Measurements from ENCODE around the gene CA4.

Gene CA4

DNA sequence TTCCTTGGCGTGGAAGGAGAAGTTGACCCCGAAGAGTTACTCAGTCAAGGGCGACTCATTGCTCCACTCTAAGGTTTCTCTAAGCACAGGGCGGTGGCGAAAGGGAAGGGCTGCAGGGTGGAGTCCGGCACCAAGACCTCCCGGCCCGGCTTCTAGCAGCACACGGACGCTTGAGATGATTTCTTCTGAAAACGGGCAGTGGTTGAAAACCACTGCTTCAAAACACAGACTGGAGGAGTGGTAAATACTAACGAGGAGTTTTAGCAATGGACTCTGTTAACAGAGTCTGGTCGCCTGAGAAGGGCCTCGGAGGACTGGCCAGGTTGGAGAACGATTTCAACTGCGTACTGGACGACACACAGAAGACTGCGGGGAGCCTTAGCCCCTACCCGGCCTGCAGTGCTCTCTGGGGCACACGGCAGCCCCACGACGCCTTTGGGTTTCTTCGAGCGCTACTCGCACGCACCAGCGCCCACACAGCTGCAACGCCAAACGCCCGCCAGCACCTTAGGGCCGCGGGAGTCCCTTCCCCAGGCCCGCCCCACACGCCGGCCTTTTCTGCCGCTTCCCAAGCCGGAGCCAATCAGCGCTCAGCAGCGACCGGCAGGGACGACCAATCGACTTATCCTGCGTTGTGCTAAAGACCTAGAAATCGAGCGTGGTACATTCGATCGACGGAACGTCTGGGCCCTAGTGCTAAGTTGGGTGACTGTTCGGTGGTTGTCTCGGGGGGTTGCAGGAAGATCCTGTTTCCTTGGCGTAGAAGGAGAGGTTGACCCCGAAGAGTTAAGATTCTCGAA, 14.4 kb upstream of the CA4 start (continued):
- no peak for TF ChIP-seq REPIN1 (tag by site-specific recombination; IDR thresholded peaks at IDR 0.05; ENCODE audit: low read depth)
- TF ChIP-seq, protein P1, sequence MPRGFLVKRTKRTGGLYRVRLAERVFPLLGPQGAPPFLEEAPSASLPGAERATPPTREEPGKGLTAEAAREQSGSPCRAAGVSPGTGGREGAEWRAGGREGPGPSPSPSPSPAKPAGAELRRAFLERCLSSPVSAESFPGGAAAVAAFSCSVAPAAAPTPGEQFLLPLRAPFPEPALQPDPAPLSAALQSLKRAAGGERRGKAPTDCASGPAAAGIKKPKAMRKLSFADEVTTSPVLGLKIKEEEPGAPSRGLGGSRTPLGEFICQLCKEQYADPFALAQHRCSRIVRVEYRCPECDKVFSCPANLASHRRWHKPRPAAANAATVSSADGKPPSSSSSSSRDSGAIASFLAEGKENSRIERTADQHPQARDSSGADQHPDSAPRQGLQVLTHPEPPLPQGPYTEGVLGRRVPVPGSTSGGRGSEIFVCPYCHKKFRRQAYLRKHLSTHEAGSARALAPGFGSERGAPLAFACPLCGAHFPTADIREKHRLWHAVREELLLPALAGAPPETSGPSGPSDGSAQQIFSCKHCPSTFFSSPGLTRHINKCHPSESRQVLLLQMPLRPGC (tag by site-specific recombination; IDR thresholded peaks at IDR 0.05): no peak
- TF ChIP-seq ZBTB17 (tag by site-specific recombination; IDR thresholded peaks at IDR 0.05): peak; percentile 98
- TF ChIP-seq, protein P2, sequence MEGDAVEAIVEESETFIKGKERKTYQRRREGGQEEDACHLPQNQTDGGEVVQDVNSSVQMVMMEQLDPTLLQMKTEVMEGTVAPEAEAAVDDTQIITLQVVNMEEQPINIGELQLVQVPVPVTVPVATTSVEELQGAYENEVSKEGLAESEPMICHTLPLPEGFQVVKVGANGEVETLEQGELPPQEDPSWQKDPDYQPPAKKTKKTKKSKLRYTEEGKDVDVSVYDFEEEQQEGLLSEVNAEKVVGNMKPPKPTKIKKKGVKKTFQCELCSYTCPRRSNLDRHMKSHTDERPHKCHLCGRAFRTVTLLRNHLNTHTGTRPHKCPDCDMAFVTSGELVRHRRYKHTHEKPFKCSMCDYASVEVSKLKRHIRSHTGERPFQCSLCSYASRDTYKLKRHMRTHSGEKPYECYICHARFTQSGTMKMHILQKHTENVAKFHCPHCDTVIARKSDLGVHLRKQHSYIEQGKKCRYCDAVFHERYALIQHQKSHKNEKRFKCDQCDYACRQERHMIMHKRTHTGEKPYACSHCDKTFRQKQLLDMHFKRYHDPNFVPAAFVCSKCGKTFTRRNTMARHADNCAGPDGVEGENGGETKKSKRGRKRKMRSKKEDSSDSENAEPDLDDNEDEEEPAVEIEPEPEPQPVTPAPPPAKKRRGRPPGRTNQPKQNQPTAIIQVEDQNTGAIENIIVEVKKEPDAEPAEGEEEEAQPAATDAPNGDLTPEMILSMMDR (tag by site-specific recombination; IDR thresholded peaks at IDR 0.05): no peak
- TF ChIP-seq, protein P3, sequence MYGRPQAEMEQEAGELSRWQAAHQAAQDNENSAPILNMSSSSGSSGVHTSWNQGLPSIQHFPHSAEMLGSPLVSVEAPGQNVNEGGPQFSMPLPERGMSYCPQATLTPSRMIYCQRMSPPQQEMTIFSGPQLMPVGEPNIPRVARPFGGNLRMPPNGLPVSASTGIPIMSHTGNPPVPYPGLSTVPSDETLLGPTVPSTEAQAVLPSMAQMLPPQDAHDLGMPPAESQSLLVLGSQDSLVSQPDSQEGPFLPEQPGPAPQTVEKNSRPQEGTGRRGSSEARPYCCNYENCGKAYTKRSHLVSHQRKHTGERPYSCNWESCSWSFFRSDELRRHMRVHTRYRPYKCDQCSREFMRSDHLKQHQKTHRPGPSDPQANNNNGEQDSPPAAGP (tag by site-specific recombination; IDR thresholded peaks at IDR 0.05): no peak
- peak; percentile 23; the same call in 1 of the 2 replicates for TF ChIP-seq ZSCAN30 (tag by site-specific recombination; IDR thresholded peaks at IDR 0.05)
- no peak for TF ChIP-seq ZNF830 (tag by site-specific recombination; IDR thresholded peaks at IDR 0.05; ENCODE audit: low read depth)
- TF ChIP-seq ZNF76 (tag by site-specific recombination; IDR thresholded peaks at IDR 0.05; ENCODE audit: borderline replicate concordance, low read depth): peak; percentile 36; the same call in 1 of the 2 replicates
- TF ChIP-seq, protein P4, sequence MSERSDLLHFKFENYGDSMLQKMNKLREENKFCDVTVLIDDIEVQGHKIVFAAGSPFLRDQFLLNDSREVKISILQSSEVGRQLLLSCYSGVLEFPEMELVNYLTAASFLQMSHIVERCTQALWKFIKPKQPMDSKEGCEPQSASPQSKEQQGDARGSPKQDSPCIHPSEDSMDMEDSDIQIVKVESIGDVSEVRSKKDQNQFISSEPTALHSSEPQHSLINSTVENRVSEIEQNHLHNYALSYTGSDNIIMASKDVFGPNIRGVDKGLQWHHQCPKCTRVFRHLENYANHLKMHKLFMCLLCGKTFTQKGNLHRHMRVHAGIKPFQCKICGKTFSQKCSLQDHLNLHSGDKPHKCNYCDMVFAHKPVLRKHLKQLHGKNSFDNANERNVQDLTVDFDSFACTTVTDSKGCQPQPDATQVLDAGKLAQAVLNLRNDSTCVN (tag by site-specific recombination; optimal IDR thresholded peaks at IDR 0.05): peak; percentile 20
- TF ChIP-seq ZNF2 (tag by site-specific recombination; IDR thresholded peaks at IDR 0.05): peak; percentile 20; the same call in 1 of the 2 replicates
- TF ChIP-seq ZNF785 (tag by site-specific recombination; IDR thresholded peaks at IDR 0.05): no peak
- TF ChIP-seq, protein P5, sequence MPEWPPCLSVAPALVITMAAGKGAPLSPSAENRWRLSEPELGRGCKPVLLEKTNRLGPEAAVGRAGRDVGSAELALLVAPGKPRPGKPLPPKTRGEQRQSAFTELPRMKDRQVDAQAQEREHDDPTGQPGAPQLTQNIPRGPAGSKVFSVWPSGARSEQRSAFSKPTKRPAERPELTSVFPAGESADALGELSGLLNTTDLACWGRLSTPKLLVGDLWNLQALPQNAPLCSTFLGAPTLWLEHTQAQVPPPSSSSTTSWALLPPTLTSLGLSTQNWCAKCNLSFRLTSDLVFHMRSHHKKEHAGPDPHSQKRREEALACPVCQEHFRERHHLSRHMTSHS (tag by site-specific recombination; IDR thresholded peaks at IDR 0.05): no peak
- TF ChIP-seq, protein P6, sequence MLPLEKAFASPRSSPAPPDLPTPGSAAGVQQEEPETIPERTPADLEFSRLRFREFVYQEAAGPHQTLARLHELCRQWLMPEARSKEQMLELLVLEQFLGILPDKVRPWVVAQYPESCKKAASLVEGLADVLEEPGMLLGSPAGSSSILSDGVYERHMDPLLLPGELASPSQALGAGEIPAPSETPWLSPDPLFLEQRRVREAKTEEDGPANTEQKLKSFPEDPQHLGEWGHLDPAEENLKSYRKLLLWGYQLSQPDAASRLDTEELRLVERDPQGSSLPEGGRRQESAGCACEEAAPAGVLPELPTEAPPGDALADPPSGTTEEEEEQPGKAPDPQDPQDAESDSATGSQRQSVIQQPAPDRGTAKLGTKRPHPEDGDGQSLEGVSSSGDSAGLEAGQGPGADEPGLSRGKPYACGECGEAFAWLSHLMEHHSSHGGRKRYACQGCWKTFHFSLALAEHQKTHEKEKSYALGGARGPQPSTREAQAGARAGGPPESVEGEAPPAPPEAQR (tag by site-specific recombination; IDR thresholded peaks at IDR 0.05): no peak
- TF ChIP-seq GLIS2 (tag by site-specific recombination; IDR thresholded peaks at IDR 0.05): peak; percentile 93
- TF ChIP-seq ZNF391 (tag by site-specific recombination; IDR thresholded peaks at IDR 0.05; ENCODE audit: borderline replicate concordance, low read depth): no peak
- TF ChIP-seq SALL2 (tag by site-specific recombination; IDR thresholded peaks at IDR 0.05; ENCODE audit: borderline replicate concordance): no peak
- TF ChIP-seq ZNF341 (tag by site-specific recombination; IDR thresholded peaks at IDR 0.05; ENCODE audit: low read depth): peak; percentile 45
- TF ChIP-seq RBAK (tag by site-specific recombination; IDR thresholded peaks at IDR 0.05): no peak
- TF ChIP-seq ZFHX2 (tag by site-specific recombination; conservative IDR thresholded peaks at IDR 0.05): peak; percentile 81
- TF ChIP-seq, protein P7, sequence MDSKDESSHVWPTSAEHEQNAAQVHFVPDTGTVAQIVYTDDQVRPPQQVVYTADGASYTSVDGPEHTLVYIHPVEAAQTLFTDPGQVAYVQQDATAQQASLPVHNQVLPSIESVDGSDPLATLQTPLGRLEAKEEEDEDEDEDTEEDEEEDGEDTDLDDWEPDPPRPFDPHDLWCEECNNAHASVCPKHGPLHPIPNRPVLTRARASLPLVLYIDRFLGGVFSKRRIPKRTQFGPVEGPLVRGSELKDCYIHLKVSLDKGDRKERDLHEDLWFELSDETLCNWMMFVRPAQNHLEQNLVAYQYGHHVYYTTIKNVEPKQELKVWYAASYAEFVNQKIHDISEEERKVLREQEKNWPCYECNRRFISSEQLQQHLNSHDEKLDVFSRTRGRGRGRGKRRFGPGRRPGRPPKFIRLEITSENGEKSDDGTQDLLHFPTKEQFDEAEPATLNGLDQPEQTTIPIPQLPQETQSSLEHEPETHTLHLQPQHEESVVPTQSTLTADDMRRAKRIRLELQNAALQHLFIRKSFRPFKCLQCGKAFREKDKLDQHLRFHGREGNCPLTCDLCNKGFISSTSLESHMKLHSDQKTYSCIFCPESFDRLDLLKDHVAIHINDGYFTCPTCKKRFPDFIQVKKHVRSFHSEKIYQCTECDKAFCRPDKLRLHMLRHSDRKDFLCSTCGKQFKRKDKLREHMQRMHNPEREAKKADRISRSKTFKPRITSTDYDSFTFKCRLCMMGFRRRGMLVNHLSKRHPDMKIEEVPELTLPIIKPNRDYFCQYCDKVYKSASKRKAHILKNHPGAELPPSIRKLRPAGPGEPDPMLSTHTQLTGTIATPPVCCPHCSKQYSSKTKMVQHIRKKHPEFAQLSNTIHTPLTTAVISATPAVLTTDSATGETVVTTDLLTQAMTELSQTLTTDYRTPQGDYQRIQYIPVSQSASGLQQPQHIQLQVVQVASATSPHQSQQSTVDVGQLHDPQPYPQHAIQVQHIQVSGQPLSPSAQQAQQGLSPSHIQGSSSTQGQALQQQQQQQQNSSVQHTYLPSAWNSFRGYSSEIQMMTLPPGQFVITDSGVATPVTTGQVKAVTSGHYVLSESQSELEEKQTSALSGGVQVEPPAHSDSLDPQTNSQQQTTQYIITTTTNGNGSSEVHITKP (tag by site-specific recombination; IDR thresholded peaks at IDR 0.05): 0 out of 2 replicates have a peak, but pooled peaks have one; percentile 21
- TF ChIP-seq ZNF302 (tag by site-specific recombination; IDR thresholded peaks at IDR 0.05; ENCODE audit: low read depth): no peak
- TF ChIP-seq ZNF324 (tag by site-specific recombination; IDR thresholded peaks at IDR 0.05): 0 out of 2 replicates have a peak, but pooled peaks have one; percentile 46
- TF ChIP-seq GLIS1 (tag by site-specific recombination; IDR thresholded peaks at IDR 0.05): peak; percentile 56
- no peak for TF ChIP-seq ZNF184 (tag by site-specific recombination; IDR thresholded peaks at IDR 0.05)
- no peak for TF ChIP-seq ZNF549 (tag by site-specific recombination; IDR thresholded peaks at IDR 0.05)
- no peak for TF ChIP-seq ZNF19 (tag by site-specific recombination; IDR thresholded peaks at IDR 0.05; ENCODE audit: low read depth)
- no peak for TF ChIP-seq ZNF112 (tag by site-specific recombination; IDR thresholded peaks at IDR 0.05)

All from HEK293 (cell line).